SK-N-SH treated with all-trans-retinoic acid at 6 μM for 48 hours (cell line): ENCODE measurements around the gene AHRR.

ENCODE experiments used
- ATAC-seq: fragments of 200-7000 bp; cut with Tn5 transposase; 3 replicates; pipeline ENCODE4 v1.9.1; 2020; ENCODE audit warnings: mild to moderate bottlenecking, moderate library complexity
- ARNTL ChIP-seq: fragments of 450-650 bp; formaldehyde crosslinking; IDR thresholded peaks from 2 replicates; pipeline ENCODE4 v1.5.0; 2020; ENCODE audit warnings: low read depth, mild to moderate bottlenecking, moderate library complexity, borderline replicate concordance
- BACH2 ChIP-seq: fragments of 250-450 bp; sonication (Bioruptor Pico); IDR thresholded peaks from 2 replicates; pipeline ENCODE4 v1.9.0; 2021; ENCODE audit warnings: mild to moderate bottlenecking, borderline replicate concordance
- ESRRG ChIP-seq: fragments of 250-450 bp; sonication (Bioruptor Pico); IDR thresholded peaks from 2 replicates; pipeline ENCODE4 v1.6.1; 2021; ENCODE audit warnings: mild to moderate bottlenecking
- GLIS3 ChIP-seq: fragments of 250-450 bp; sonication (Bioruptor Pico); IDR thresholded peaks from 2 replicates; pipeline ENCODE4 v1.5.0; 2020; ENCODE audit warnings: mild to moderate bottlenecking, moderate library complexity
- ISL1 ChIP-seq: fragments of 250-450 bp; sonication (Bioruptor Pico); IDR thresholded peaks from 2 replicates; pipeline ENCODE4 v2.1.2; 2022; ENCODE audit warnings: mild to moderate bottlenecking, moderate library complexity
- OSR1 ChIP-seq: fragments of 250-450 bp; sonication (Bioruptor Pico); IDR thresholded peaks from 2 replicates; pipeline ENCODE4 v1.8.0; 2022; ENCODE audit warnings: moderate library complexity, mild to moderate bottlenecking, inconsistent platforms
- RARB ChIP-seq: fragments of 250-450 bp; sonication (Bioruptor Pico); IDR thresholded peaks from 2 replicates; pipeline ENCODE4 v1.8.0; 2021; ENCODE audit warnings: mild to moderate bottlenecking, moderate library complexity
- SNAI2 ChIP-seq: fragments of 250-450 bp; sonication (Bioruptor Pico); IDR thresholded peaks from 2 replicates; pipeline ENCODE4 v1.5.0; 2020; ENCODE audit warnings: mild to moderate bottlenecking, moderate library complexity
- TCF4 ChIP-seq: fragments of 250-450 bp; sonication (Bioruptor Pico); IDR thresholded peaks from 2 replicates; pipeline ENCODE4 v1.8.0; 2021; ENCODE audit warnings: mild to moderate bottlenecking, moderate library complexity, borderline replicate concordance
- TOX ChIP-seq: fragments of 250-450 bp; sonication (Bioruptor Pico); IDR thresholded peaks from 2 replicates; pipeline ENCODE4 v1.8.0; 2021; ENCODE audit warnings: mild to moderate bottlenecking, moderate library complexity, borderline replicate concordance
- ZC3H10 ChIP-seq: fragments of 250-450 bp; sonication (Bioruptor Pico); IDR thresholded peaks from 2 replicates; pipeline ENCODE4 v1.5.1; 2021; ENCODE audit warnings: mild to moderate bottlenecking, moderate library complexity
- ZFP3 ChIP-seq: fragments of 250-450 bp; sonication (Bioruptor Pico); IDR thresholded peaks from 2 replicates; pipeline ENCODE4 v1.5.0; 2020; ENCODE audit warnings: mild to moderate bottlenecking, moderate library complexity
- ZFP30 ChIP-seq: fragments of 450-650 bp; formaldehyde crosslinking; IDR thresholded peaks from 2 replicates; pipeline ENCODE4 v1.5.0; 2022; ENCODE audit warnings: mild to moderate bottlenecking, moderate library complexity
- ZNF565 ChIP-seq: fragments of 450-650 bp; formaldehyde crosslinking; conservative IDR thresholded peaks from 2 replicates; pipeline ENCODE4 v1.5.0; 2020; ENCODE audit warnings: low read depth, mild to moderate bottlenecking, moderate library complexity
- ZNF70 ChIP-seq: fragments of 450-650 bp; formaldehyde crosslinking; IDR thresholded peaks from 2 replicates; pipeline ENCODE4 v1.5.0; 2020; ENCODE audit warnings: mild to moderate bottlenecking, moderate library complexity
- ZNF8 ChIP-seq: fragments of 450-650 bp; formaldehyde crosslinking; IDR thresholded peaks from 2 replicates; pipeline ENCODE4 v1.5.0; 2020; ENCODE audit warnings: mild to moderate bottlenecking, moderate library complexity
- TF ChIP-seq, protein P1 (sequence below): fragments of 250-450 bp; sonication (Bioruptor Pico); IDR thresholded peaks from 2 replicates; pipeline ENCODE4 v1.5.1; 2020; ENCODE audit warnings: low read depth, mild to moderate bottlenecking, moderate library complexity
- TF ChIP-seq, protein P2 (sequence below): fragments of 250-450 bp; sonication (Bioruptor Pico); IDR thresholded peaks from 2 replicates; pipeline ENCODE4 v1.8.0; 2021; ENCODE audit warnings: low read depth, mild to moderate bottlenecking, moderate library complexity, borderline replicate concordance
- TF ChIP-seq, protein P3 (sequence below): fragments of 250-450 bp; sonication (Bioruptor Pico); IDR thresholded peaks from 2 replicates; pipeline ENCODE4 v1.8.0; 2020; ENCODE audit warnings: mild to moderate bottlenecking, moderate library complexity, borderline replicate concordance
- TF ChIP-seq, protein P4 (sequence below): fragments of 250-450 bp; sonication (Bioruptor Pico); IDR thresholded peaks from 2 replicates; pipeline ENCODE4 v1.5.1; 2021; ENCODE audit warnings: mild to moderate bottlenecking, moderate library complexity

AHRR gene

DNA sequence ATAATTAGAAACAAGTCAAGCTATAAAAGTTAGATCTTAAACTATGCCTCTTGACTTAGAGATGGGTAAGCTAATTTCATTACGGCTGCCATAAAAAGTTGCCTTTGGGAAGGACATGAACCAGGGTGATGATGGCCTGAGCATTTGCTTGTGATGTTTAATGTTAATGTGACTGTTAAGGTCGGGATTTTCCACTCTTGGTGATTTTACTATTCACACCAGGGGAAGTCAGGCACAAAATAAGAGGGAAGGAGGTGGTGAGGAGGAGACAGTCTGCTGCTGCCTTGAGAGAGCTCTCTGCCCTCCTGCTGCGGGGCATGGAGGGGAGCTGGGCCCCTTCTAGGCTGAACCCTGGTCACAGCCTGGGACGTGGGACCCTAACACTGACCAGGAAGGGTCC lies 34.4 kb downstream of the AHRR start:
- no peak for ATAC-seq
- TF ChIP-seq TOX (no peak), ESRRG (CRISPR knock-in tag) (no peak), ISL1 (no peak), OSR1 (CRISPR knock-in tag) (no peak)

DNA sequence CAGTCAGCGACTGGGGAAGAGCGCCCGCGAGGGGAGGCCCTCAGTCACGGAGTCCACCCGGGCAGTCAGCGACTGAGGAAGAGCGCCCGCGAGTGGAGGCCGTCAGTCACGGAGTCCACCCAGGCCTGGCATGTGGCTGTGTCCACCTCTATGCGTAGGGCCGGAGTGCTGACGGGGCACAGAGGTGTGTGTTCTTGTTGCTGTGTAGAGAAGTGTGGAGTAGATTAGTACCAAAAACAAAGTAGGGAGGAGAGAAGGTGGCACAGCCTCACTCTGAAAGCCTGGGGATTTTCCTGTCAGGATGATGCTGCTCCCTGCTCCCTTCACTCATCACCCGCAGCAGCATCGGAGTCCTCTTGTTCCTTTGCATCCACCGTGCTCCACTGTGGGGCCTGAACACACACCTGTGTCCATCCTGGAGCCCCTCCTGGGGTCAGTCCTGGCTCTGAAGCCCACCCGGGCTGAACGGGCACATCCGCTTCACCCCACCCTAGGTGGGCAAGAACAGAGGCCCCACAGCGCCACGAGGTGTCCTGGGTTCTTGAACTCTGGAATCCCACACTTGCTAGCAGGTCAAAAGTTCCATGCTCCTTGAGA lies 37.9 kb downstream of the AHRR start:
- ATAC-seq: no peak
- TF ChIP-seq TCF4 (no peak), ZNF8 (CRISPR knock-in tag) (no peak), OSR1 (CRISPR knock-in tag) (no peak), ZFP30 (CRISPR knock-in tag) (no peak), BACH2 (CRISPR knock-in tag) (no peak), ZNF70 (no peak), ISL1 (no peak), SNAI2 (CRISPR knock-in tag) (no peak), ESRRG (CRISPR knock-in tag) (no peak), ZNF565 (CRISPR knock-in tag) (no peak), GLIS3 (CRISPR knock-in tag) (no peak)
- TF ChIP-seq, protein P1, sequence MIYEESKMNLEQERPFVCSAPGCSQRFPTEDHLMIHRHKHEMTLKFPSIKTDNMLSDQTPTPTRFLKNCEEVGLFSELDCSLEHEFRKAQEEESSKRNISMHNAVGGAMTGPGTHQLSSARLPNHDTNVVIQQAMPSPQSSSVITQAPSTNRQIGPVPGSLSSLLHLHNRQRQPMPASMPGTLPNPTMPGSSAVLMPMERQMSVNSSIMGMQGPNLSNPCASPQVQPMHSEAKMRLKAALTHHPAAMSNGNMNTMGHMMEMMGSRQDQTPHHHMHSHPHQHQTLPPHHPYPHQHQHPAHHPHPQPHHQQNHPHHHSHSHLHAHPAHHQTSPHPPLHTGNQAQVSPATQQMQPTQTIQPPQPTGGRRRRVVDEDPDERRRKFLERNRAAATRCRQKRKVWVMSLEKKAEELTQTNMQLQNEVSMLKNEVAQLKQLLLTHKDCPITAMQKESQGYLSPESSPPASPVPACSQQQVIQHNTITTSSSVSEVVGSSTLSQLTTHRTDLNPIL (CRISPR knock-in tag): no peak
- TF ChIP-seq, protein P2, sequence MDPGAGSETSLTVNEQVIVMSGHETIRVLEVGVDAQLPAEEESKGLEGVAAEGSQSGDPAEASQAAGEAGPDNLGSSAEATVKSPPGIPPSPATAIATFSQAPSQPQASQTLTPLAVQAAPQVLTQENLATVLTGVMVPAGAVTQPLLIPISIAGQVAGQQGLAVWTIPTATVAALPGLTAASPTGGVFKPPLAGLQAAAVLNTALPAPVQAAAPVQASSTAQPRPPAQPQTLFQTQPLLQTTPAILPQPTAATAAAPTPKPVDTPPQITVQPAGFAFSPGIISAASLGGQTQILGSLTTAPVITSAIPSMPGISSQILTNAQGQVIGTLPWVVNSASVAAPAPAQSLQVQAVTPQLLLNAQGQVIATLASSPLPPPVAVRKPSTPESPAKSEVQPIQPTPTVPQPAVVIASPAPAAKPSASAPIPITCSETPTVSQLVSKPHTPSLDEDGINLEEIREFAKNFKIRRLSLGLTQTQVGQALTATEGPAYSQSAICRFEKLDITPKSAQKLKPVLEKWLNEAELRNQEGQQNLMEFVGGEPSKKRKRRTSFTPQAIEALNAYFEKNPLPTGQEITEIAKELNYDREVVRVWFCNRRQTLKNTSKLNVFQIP (CRISPR knock-in tag): no peak
- TF ChIP-seq, protein P3, sequence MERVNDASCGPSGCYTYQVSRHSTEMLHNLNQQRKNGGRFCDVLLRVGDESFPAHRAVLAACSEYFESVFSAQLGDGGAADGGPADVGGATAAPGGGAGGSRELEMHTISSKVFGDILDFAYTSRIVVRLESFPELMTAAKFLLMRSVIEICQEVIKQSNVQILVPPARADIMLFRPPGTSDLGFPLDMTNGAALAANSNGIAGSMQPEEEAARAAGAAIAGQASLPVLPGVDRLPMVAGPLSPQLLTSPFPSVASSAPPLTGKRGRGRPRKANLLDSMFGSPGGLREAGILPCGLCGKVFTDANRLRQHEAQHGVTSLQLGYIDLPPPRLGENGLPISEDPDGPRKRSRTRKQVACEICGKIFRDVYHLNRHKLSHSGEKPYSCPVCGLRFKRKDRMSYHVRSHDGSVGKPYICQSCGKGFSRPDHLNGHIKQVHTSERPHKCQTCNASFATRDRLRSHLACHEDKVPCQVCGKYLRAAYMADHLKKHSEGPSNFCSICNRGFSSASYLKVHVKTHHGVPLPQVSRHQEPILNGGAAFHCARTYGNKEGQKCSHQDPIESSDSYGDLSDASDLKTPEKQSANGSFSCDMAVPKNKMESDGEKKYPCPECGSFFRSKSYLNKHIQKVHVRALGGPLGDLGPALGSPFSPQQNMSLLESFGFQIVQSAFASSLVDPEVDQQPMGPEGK (CRISPR knock-in tag): no peak
- TF ChIP-seq, protein P4, sequence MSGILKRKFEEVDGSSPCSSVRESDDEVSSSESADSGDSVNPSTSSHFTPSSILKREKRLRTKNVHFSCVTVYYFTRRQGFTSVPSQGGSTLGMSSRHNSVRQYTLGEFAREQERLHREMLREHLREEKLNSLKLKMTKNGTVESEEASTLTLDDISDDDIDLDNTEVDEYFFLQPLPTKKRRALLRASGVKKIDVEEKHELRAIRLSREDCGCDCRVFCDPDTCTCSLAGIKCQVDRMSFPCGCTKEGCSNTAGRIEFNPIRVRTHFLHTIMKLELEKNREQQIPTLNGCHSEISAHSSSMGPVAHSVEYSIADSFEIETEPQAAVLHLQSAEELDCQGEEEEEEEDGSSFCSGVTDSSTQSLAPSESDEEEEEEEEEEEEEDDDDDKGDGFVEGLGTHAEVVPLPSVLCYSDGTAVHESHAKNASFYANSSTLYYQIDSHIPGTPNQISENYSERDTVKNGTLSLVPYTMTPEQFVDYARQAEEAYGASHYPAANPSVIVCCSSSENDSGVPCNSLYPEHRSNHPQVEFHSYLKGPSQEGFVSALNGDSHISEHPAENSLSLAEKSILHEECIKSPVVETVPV (CRISPR knock-in tag): no peak

DNA sequence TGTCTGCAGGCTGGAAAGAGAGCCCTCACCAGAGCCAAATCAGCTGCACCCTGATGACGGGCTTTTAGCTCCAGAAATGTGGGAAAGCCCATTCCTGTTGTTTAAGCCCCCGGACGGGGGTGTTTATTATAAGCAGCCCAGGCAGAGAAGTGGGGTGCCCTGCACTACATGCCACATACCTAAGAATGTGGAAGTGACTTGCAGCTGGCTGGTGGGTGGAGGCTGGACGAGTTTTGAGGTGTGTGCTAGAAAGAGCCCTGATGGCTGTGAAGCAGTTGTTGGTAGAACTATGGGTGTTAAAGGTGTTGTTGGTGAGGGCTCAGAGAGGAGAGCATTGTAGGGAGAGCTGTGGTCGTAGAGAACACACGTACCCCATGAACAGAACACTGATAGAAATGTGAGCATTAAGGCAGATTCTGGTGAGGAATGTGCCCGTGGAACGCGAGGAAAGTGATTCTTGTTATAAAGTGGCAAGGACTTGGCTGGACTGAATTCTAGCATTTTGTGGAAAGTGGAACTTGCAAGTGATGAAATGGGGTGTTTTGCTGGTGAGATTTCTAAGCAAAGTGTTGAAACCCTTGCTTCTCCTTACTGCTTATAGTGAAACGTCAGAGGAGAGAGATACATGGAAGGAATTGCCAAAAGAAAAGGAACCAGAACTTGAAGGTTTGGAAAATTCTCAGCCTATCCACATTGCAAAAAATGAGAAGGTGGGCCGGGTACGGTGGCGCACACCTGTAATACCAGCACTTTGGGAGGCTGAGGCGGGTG lies 38.9 kb downstream of the AHRR start:
- TF ChIP-seq ZFP3 (CRISPR knock-in tag) (no peak), SNAI2 (CRISPR knock-in tag) (no peak), ARNTL (CRISPR knock-in tag) (no peak), ZNF70 (no peak), OSR1 (CRISPR knock-in tag) (no peak), ZFP30 (CRISPR knock-in tag) (no peak), ISL1 (no peak), RARB (CRISPR knock-in tag) (no peak), TCF4 (no peak), TOX (no peak), ZNF8 (CRISPR knock-in tag) (no peak), ZC3H10 (CRISPR knock-in tag) (no peak)
- TF ChIP-seq, protein P2 (CRISPR knock-in tag): no peak
- TF ChIP-seq, protein P1 (CRISPR knock-in tag): no peak
- TF ChIP-seq, protein P3 (CRISPR knock-in tag): no peak
- no peak for ATAC-seq
